Lung (tissue), 12 donors: ENCODE measurements around the gene TPRG1. TPM values are rescaled to one million over a fixed set of nuclear protein-coding genes. Genes with fewer than 3 reads are reported as not detected.
A peak's percentile ranks its signal among the peaks of the same experiment; 100 is the strongest.

Experiments used
- ATAC-seq: fragments of 200-7000 bp; cut with Tn5 transposase; one replicate; pipeline ENCODE4 v1.9.1; 2020; ENCODE audit warnings: moderate number of reproducible peaks; ENCODE audit not compliant: insufficient read depth, low FRiP score
- DNase-seq, 3 donors: peaks; one replicate each; pipeline ENCODE4 v3.0.0-alpha.2; 2013 to 2017
- H3K27ac ChIP-seq, 2 donors: one replicate each; pipeline ENCODE4 v1.5.1; 2013; ENCODE audit warnings: mild to moderate bottlenecking in 2 of 2, moderate library complexity in 2 of 2, control low read depth in 1 of 2, inconsistent platforms in 1 of 2, low read depth in 1 of 2, low read length in 1 of 2
- H3K27me3 ChIP-seq, 3 donors: one replicate each; pipeline ENCODE4 v1.5.1; 2013; ENCODE audit warnings: low read length in 2 of 3; ENCODE audit not compliant: control insufficient read depth in 3 of 3, insufficient read depth in 3 of 3
- H3K36me3 ChIP-seq, 4 donors: one replicate each; pipeline ENCODE4 v1.5.1; 2013; ENCODE audit warnings: low read length in 4 of 4, mild to moderate bottlenecking in 1 of 4, moderate library complexity in 1 of 4; ENCODE audit not compliant: control insufficient read depth in 4 of 4, insufficient read depth in 4 of 4
- H3K4me1 ChIP-seq, 5 donors: one replicate each; pipeline ENCODE4 v1.5.1; 2013; ENCODE audit warnings: low read length in 5 of 5, mild to moderate bottlenecking in 2 of 5, moderate library complexity in 1 of 5; ENCODE audit not compliant: control insufficient read depth in 5 of 5, insufficient read depth in 5 of 5
- H3K4me3 ChIP-seq: one replicate; pipeline ENCODE4 v1.5.1; 2013; ENCODE audit warnings: mild to moderate bottlenecking, control low read depth, moderate library complexity
- H3K9ac ChIP-seq, 2 donors: one replicate each; pipeline ENCODE4 v1.5.1; 2013; ENCODE audit warnings: low read length in 2 of 2, control low read depth in 1 of 2; ENCODE audit not compliant: insufficient read depth in 1 of 2
- H3K9me3 ChIP-seq, 4 donors: one replicate each; pipeline ENCODE4 v1.5.1; 2013; ENCODE audit warnings: low read length in 3 of 4, mild to moderate bottlenecking in 1 of 4, moderate library complexity in 1 of 4; ENCODE audit not compliant: control insufficient read depth in 4 of 4, insufficient read depth in 3 of 4
- CTCF ChIP-seq: IDR thresholded peaks from 2 replicates; pipeline ENCODE4 v1.5.1; 2012; ENCODE audit warnings: mild to moderate bottlenecking; ENCODE audit errors: control extremely low read depth, extremely low read depth
- WGBS, 2 donors: extraction: QIAGEN DNeasy Blood & Tissue Kit; methylation state at CpG; one replicate each; pipeline ENCODE4 v1.1.7; 2013; 5-methylcytosine and 5-hydroxymethylcytosine counted together
- polyA plus RNA-seq, 2 donors: library from polyadenylated mRNA; stranded (reverse); fragments of 200-250 nt; gene quantifications; one replicate each; pipeline ENCODE4 v1.2.1, GENCODE V29; 2013
- total RNA-seq, 2 donors: library from RNA; depleted of rRNA in 1 of 2; stranded (reverse); fragments of >200 nt in 1 of 2; gene quantifications; one replicate each; pipeline ENCODE4 v1.2.1, GENCODE V29; 2014 to 2021
- donor health status: control.
- donor health status: control.
- donor health status: Bipolar disorder and iron deficiency.
- donor health status: healthy.
- donor health status: DM: yes; HTN: yes; CAD: no.

Gene TPRG1
- total and polyA plus RNA-seq, 4 donors = 3.7 to 13.8 (median 9.4) TPM

GRCh38 chr3:189260556-189261493 lies 89.1 kb downstream of the TPRG1 start:
- ATAC-seq = no peak
- H3K9me3 ChIP-seq = peaks cover 0 to 2% (median 0%) of the 10 kb centered on the region in 4 donors
- no peaks in the 10 kb centered on the region for H3K27me3 ChIP-seq
- H3K4me1 ChIP-seq = peaks cover 0 to 4% (median 0%) of the 10 kb centered on the region in 5 donors
- H3K9ac ChIP-seq = no peak overlapping the region
- H3K27ac ChIP-seq = peak overlapping the region in 1 of 2 donors; percentile 40
- no peak for TF ChIP-seq CTCF
- no peaks in the 10 kb centered on the region for H3K36me3 ChIP-seq
- no peak overlapping the region for H3K4me3 ChIP-seq
- 68 to 81% methylated on average over 11 of the region's 11 CpGs for WGBS, 2 donors
- no peak for DNase-seq

- Histone ChIP-seq H3K27ac (no peak overlapping the region), H3K4me3 (no peak overlapping the region), H3K9ac (no peak overlapping the region), H3K36me3 (no peaks in the 10 kb centered on the region), H3K9me3 (peaks cover 0 to 2% (median 0%) of the 10 kb centered on the region in 4 donors), H3K27me3 (no peaks in the 10 kb centered on the region), H3K4me1 (peaks cover 0 to 4% (median 0%) of the 10 kb centered on the region in 5 donors)
- DNase-seq (no peak), ATAC-seq (no peak)
- TF ChIP-seq CTCF = no peak
- WGBS, 2 donors = 26 to 51% methylated on average over 3 of the region's 3 CpGs
Measured at GRCh38 chr3:189262746-189263145, 91.0 kb downstream of the TPRG1 start.

GRCh38 chr3:189267981-189268613 lies 96.3 kb downstream of the TPRG1 start:
- TF ChIP-seq CTCF = no peak
- ATAC-seq (no peak), DNase-seq (no peak)
- Histone ChIP-seq H3K9ac (no peak overlapping the region), H3K4me3 (no peak overlapping the region), H3K9me3 (no peaks in the 10 kb centered on the region), H3K4me1 (no peaks in the 10 kb centered on the region), H3K27ac (no peak overlapping the region), H3K36me3 (no peaks in the 10 kb centered on the region), H3K27me3 (no peaks in the 10 kb centered on the region)
- WGBS, 2 donors = 75 to 82% methylated on average over 7 of the region's 7 CpGs
